GM12878 (cell line): ENCODE measurements around the gene ROBO1. TPM values are rescaled to one million over a fixed set of nuclear protein-coding genes. Genes with fewer than 3 reads are reported as not detected.

ENCODE experiments used
- ATAC-seq: fragments of 200-7000 bp; cut with Tn5 transposase; 3 replicates; pipeline ENCODE4 v1.9.1; 2020; ENCODE audit warnings: mild to moderate bottlenecking, moderate library complexity
- BruUV-seq: library from RNA; stranded (reverse); fragments of 400-500 nt; replicated peaks from 2 replicates; lab custom pipeline; 2021; lab: Mats Ljungman, UMichigan
- CTCF ChIA-PET: fragments of 300-600 bp; sonication (Branson Sonifier 250); formaldehyde crosslinking; extraction: SDS; loops from one replicate; lab custom pipeline; 2021; ENCODE audit warnings: inconsistent platforms; lab: Yijun Ruan, JAX
- POLR2A ChIA-PET: fragments of 350-600 bp; formaldehyde crosslinking; extraction: SDS; loops from one replicate; lab custom pipeline; 2021; ENCODE audit warnings: inconsistent platforms; lab: Charles Lee
- RAD21 ChIA-PET: fragments of 300-600 bp; sonication (Branson Sonifier 250); formaldehyde crosslinking; loops from one replicate; lab custom pipeline; 2023; ENCODE audit warnings: antibody characterized with exemption; ENCODE audit not compliant: unreplicated experiment; lab: Charles Lee
- SMC1A ChIA-PET: fragments of 300-600 bp; sonication (Branson Sonifier 250); formaldehyde crosslinking; loops from one replicate; lab custom pipeline; 2023; ENCODE audit not compliant: unreplicated experiment, uncharacterized antibody; lab: Charles Lee
- DNase-seq: peaks from one replicate; pipeline ENCODE4 v3.0.0-alpha.2; 2011; ENCODE audit warnings: low read depth, low spot score
- FAIRE-seq: peaks from 3 replicates; lab custom pipeline; 2011; peaks lifted over from hg19 to GRCh38; lab: Jason Lieb, UNC
- H2AFZ ChIP-seq: 2 replicates; pipeline ENCODE4 v1.6.0; 2011; ENCODE audit warnings: low read depth, low read length, control low read depth; ENCODE audit not compliant: control insufficient read depth
- H3K27ac ChIP-seq: 2 replicates; pipeline ENCODE4 v1.5.1; 2011; ENCODE audit warnings: control low read depth; ENCODE audit not compliant: control insufficient read depth, insufficient read depth
- H3K27me3 ChIP-seq, 2 experiments: replicated peaks in 1 of 2; 2 replicates each; pipeline versions ENCODE4 v1.6.0 to v1.6.1; 2011; ENCODE audit warnings: low read length in 1 of 2; ENCODE audit not compliant: control insufficient read depth in 2 of 2, insufficient read depth in 2 of 2
- H3K36me3 ChIP-seq, 2 experiments: 2 replicates each; pipeline ENCODE4 v1.5.1; 2011; ENCODE audit warnings: low read length in 1 of 2; ENCODE audit not compliant: control insufficient read depth in 2 of 2, insufficient read depth in 2 of 2
- H3K4me1 ChIP-seq: 2 replicates; pipeline ENCODE4 v1.6.1; 2011; ENCODE audit warnings: mild to moderate bottlenecking, low read length, moderate library complexity, mixed read lengths; ENCODE audit not compliant: control insufficient read depth, insufficient read depth
- H3K4me2 ChIP-seq: 2 replicates; pipeline ENCODE4 v1.6.0; 2011; ENCODE audit warnings: control low read depth; ENCODE audit not compliant: control insufficient read depth, insufficient read depth
- H3K4me3 ChIP-seq: fragments of 200-600 bp; sonication (generic); 2 replicates; pipeline ENCODE4 v1.5.1; 2016
- H3K79me2 ChIP-seq: 2 replicates; pipeline ENCODE4 v1.6.0; 2011; ENCODE audit warnings: low read length; ENCODE audit not compliant: control insufficient read depth, insufficient read depth
- H3K9ac ChIP-seq: 2 replicates; pipeline ENCODE4 v1.8.0; 2011; ENCODE audit warnings: low read length, control low read depth, mixed read lengths; ENCODE audit not compliant: control insufficient read depth, insufficient read depth
- H3K9me3 ChIP-seq: replicated peaks from 3 replicates; pipeline ENCODE4 v1.5.1; 2011; ENCODE audit warnings: mild to moderate bottlenecking, low read length; ENCODE audit not compliant: control insufficient read depth, insufficient read depth
- H4K20me1 ChIP-seq: 2 replicates; pipeline ENCODE4 v1.6.0; 2011; ENCODE audit not compliant: control insufficient read depth, insufficient read depth
- WRNIP1 ChIP-seq: IDR thresholded peaks from 2 replicates; pipeline ENCODE4 v1.6.1; 2011; ENCODE audit warnings: low read depth, low read length, improper control_type of control experiment, borderline replicate concordance
- WGBS: methylation state at CpG from one replicate; pipeline ENCODE4 v1.1.6; 2016; ENCODE audit warnings: low lambda C conversion rate; ENCODE audit not compliant: insufficient replicate concordance, insufficient coverage; ENCODE audit errors: missing lambda C conversion rate; 5-methylcytosine and 5-hydroxymethylcytosine counted together
- in situ Hi-C: fragments of 300-500 bp; cut with MboI; formaldehyde crosslinking; loops from 9 replicates; pipeline ENCODE4 v1.14.3; 2018; ENCODE audit warnings: mixed read lengths
- intact Hi-C: fragments of 100-400 bp; cut with micrococcal nuclease; formaldehyde crosslinking; loops from one replicate; pipeline ENCODE4 v1.14.2; 2022; ENCODE audit not compliant: unreplicated experiment
- polyA plus RNA-seq, 11 experiments: library from polyadenylated mRNA; depleted of rRNA in 4 of 11; unstranded in 6 of 11; stranded (reverse) in 5 of 11; fragments of >200 nt; fragmentation: Nextera tagmentation in 4 of 11; fragmentation: Illumina TruSeq in 1 of 11; extraction: Ambion mirVana in 4 of 11; extraction: Trizol in 1 of 11; gene quantifications; 1 replicate in 1 of 11; 2 replicates in 10 of 11; pipeline versions ENCODE4 v1.2.1 to v1.2.3, GENCODE V29; 2011 to 2016; ENCODE audit warnings: inconsistent platforms in 2 of 11, missing spikeins in 2 of 11, low read depth in 1 of 11
- total RNA-seq, 4 experiments: library from RNA; depleted of rRNA in 3 of 4; stranded (reverse); fragments of >200 nt in 3 of 4; fragmentation: Illumina TruSeq in 1 of 4; extraction: Trizol in 1 of 4; gene quantifications; 2 replicates each; pipeline versions ENCODE4 v1.2.1 to v1.2.3, GENCODE V29; 2013 to 2021
- TF ChIP-seq, protein P1 (sequence below): fragments of 450-650 bp; IDR thresholded peaks from 2 replicates; pipeline ENCODE4 v1.6.1; 2016; ENCODE audit warnings: mild to moderate bottlenecking

ROBO1 gene
- total and polyA plus RNA-seq, 10 of the 15 experiments (the other 5 are each of a cell fraction or from before 2014, with no cell fraction given) = 0.29 to 46.5 (median 1.2) TPM

DNA sequence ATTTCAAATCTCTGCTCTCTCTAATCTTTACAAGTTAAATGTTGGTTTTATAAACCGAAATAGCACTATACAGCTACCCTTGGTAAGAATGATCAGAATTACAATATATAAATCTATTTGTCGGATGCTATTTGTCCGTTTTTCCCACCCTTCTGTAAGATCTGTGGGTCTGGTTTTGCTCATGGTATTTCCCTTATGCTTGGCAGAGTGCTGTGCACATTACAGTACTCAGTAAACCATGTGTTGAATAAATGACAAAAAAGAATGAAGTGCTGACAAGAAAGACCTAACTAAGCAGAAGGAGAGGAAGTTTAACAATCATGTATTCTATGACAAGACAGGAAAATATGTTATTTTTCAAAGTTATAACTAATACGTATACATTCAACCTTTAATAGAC is 827.2 kb downstream of the ROBO1 start:
- no peak overlapping the region for H3K4me2 ChIP-seq
- H3K27me3 ChIP-seq = no peaks in the 10 kb centered on the region
- no peak for FAIRE-seq
- H3K4me3 ChIP-seq = no peak overlapping the region
- no peak overlapping the region for H2AFZ ChIP-seq
- RAD21 ChIA-PET = interaction anchor here (0.8 to 1.5 kb wide), 5 partner anchors 24 to 125 kb away, joined by 3 to 5 read pairs (median 3); no protein-coding TSS in a partner anchor
- no TSS peak for BruUV-seq
- in situ Hi-C loops = no loop called here
- H4K20me1 ChIP-seq = no peaks in the 10 kb centered on the region
- H3K27ac ChIP-seq = no peak overlapping the region
- no peaks in the 10 kb centered on the region for H3K4me1 ChIP-seq
- no peaks in the 10 kb centered on the region for H3K36me3 ChIP-seq
- ATAC-seq = no peak
- DNase-seq = no peak
- no peak overlapping the region for H3K9ac ChIP-seq
- intact Hi-C loops = no loop called here
- POLR2A ChIA-PET = interaction anchor here (1.4 kb wide), 1 partner anchor 19 kb away, joined by 5 read pairs; no protein-coding TSS in a partner anchor
- TF ChIP-seq WRNIP1 = no peak
- SMC1A ChIA-PET = interaction anchor here (0.7 to 2.7 kb wide), 8 partner anchors 9 to 71 kb away, joined by 3 to 12 read pairs (median 3); no protein-coding TSS in a partner anchor
- no peaks in the 10 kb centered on the region for H3K79me2 ChIP-seq
- CTCF ChIA-PET = interaction anchor here (2.7 kb wide), 1 partner anchor 37 kb away, joined by 12 read pairs; no protein-coding TSS in a partner anchor
- no peaks in the 10 kb centered on the region; the same call in 2 of the 3 replicates for H3K9me3 ChIP-seq
- 36% methylated on average over 4 of the region's 4 CpGs for WGBS

DNA sequence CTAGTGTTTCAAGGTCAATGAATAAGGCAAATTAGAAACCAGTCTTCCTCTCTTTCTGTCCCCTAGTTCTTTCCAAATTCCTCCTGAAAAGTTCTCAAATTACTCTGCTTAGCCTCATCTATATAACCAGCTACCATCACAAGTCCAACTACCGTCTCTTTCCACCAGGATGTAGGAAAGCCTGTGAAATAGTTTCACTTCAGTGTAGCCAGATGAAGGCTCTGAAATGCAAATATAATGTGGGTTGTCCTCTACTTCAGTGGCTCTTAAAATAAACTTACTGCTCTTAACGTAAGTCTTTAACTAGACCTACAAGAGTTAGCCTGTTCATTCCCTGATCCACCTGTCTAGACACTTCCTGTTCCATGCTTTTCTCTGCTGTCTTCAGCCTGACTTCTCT is 827.7 kb downstream of the ROBO1 start:
- RAD21 ChIA-PET = interaction anchor here (0.8 kb wide), 1 partner anchor 124 kb away, joined by 3 read pairs; no protein-coding TSS in a partner anchor
- H3K9ac ChIP-seq = no peak overlapping the region
- WGBS = 19% methylated on average over 2 of the region's 2 CpGs
- CTCF ChIA-PET = interaction anchor here (2.7 kb wide), 1 partner anchor 37 kb away, joined by 12 read pairs; no protein-coding TSS in a partner anchor
- H3K4me1 ChIP-seq = no peaks in the 10 kb centered on the region
- no peak for FAIRE-seq
- SMC1A ChIA-PET = interaction anchor here (1.1 to 2.7 kb wide), 5 partner anchors 8 to 33 kb away, joined by 3 to 12 read pairs (median 3); no protein-coding TSS in a partner anchor
- intact Hi-C loops (no loop called here), in situ Hi-C loops (no loop called here)
- POLR2A ChIA-PET = interaction anchor here (0.7 to 1.4 kb wide), 3 partner anchors 10 to 247 kb away, joined by 3 to 5 read pairs (median 5); no protein-coding TSS in a partner anchor
- H3K4me3 ChIP-seq = no peak overlapping the region
- H4K20me1 ChIP-seq = no peaks in the 10 kb centered on the region
- no peaks in the 10 kb centered on the region for H3K79me2 ChIP-seq
- ATAC-seq = no peak
- H3K36me3 ChIP-seq = no peaks in the 10 kb centered on the region
- H3K27me3 ChIP-seq = no peaks in the 10 kb centered on the region
- H3K4me2 ChIP-seq = no peak overlapping the region
- no peak for TF ChIP-seq WRNIP1
- TF ChIP-seq, protein P1, sequence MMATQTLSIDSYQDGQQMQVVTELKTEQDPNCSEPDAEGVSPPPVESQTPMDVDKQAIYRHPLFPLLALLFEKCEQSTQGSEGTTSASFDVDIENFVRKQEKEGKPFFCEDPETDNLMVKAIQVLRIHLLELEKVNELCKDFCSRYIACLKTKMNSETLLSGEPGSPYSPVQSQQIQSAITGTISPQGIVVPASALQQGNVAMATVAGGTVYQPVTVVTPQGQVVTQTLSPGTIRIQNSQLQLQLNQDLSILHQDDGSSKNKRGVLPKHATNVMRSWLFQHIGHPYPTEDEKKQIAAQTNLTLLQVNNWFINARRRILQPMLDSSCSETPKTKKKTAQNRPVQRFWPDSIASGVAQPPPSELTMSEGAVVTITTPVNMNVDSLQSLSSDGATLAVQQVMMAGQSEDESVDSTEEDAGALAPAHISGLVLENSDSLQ = no peak
- TF ChIP-seq, all 136 proteins: peak for 0
- no peak for DNase-seq
- no TSS peak for BruUV-seq
- Histone ChIP-seq H3K27ac (no peak overlapping the region), H2AFZ (no peak overlapping the region), H3K9me3 (no peaks in the 10 kb centered on the region; the same call in 2 of the 3 replicates)
